HCT116 (cell line): ENCODE data around the gene TAAR5. TPM values are rescaled to one million over a fixed set of nuclear protein-coding genes. Genes with fewer than 3 reads are reported as not detected.

Experiments
- ATAC-seq: fragments of 200-7000 bp; cut with Tn5 transposase; 2 replicates; pipeline ENCODE4 v1.9.1; 2020; ENCODE audit warnings: mild to moderate bottlenecking, moderate library complexity
- BruUV-seq: library from RNA; stranded (reverse); fragments of 400-500 nt; replicated peaks from 2 replicates; lab custom pipeline; 2021; lab: Mats Ljungman, UMichigan
- CTCF ChIA-PET: fragments of 300-600 bp; sonication (Branson Sonifier 250); formaldehyde crosslinking; loops from one replicate; lab custom pipeline; 2021; ENCODE audit warnings: antibody characterized with exemption; lab: Charles Lee
- POLR2A ChIA-PET: fragments of 300-600, 350-600 bp; sonication (Branson Sonifier 250); formaldehyde crosslinking; loops from one replicate; lab custom pipeline; 2021; ENCODE audit warnings: antibody characterized with exemption; lab: Charles Lee
- RAD21 ChIA-PET, 2 experiments: fragments of 300-600 bp; sonication (Branson Sonifier 250); formaldehyde crosslinking; loops; one replicate each; lab custom pipeline; 2023; ENCODE audit warnings: low total read pairs in 2 of 2; ENCODE audit not compliant: uncharacterized antibody in 2 of 2, unreplicated experiment in 2 of 2, low non-redundant PET in 1 of 2; lab: Charles Lee
- DNase-seq: peaks from one replicate; pipeline ENCODE4 v3.0.0-alpha.2; 2010; ENCODE audit warnings: low read depth, low spot score
- H2AFZ ChIP-seq: fragments of 200-600 bp; shearing (Covaris generic), sonication (generic); 2 replicates; pipeline ENCODE4 v1.6.1; 2017; ENCODE audit warnings: low read depth, mixed run types, mixed read lengths, antibody characterized with exemption, low read length; ENCODE audit not compliant: poor library complexity, severe bottlenecking
- H3K27ac ChIP-seq: 2 replicates; pipeline ENCODE4 v1.5.1; 2012; ENCODE audit warnings: low read depth, low read length
- H3K27me3 ChIP-seq: fragments of 200-600 bp; sonication (generic); 2 replicates; pipeline ENCODE4 v1.6.1; 2016; ENCODE audit warnings: mixed run types, low read length, mixed read lengths; ENCODE audit not compliant: insufficient read depth
- H3K36me3 ChIP-seq, 2 experiments: fragments of 200-500 bp in 1 of 2; fragments of 200-600 bp in 1 of 2; sonication (Bioruptor generic) in 1 of 2; sonication (generic) in 1 of 2; 2 replicates each; pipeline versions ENCODE4 v1.5.1 to v1.6.1; 2014 to 2016; ENCODE audit warnings: low read length in 2 of 2, inconsistent platforms in 1 of 2, mixed read lengths in 1 of 2, mixed run types in 1 of 2; ENCODE audit not compliant: insufficient read depth in 2 of 2, control insufficient read depth in 1 of 2
- H3K4me1 ChIP-seq, 2 experiments: fragments of 200-600 bp in 1 of 2; sonication (generic) in 1 of 2; 2 replicates each; pipeline versions ENCODE4 v1.5.1 to v1.6.1; 2012 to 2017; ENCODE audit warnings: low read length in 2 of 2, inconsistent platforms in 1 of 2, mild to moderate bottlenecking in 1 of 2, mixed read lengths in 1 of 2, mixed run types in 1 of 2, moderate library complexity in 1 of 2; ENCODE audit not compliant: insufficient read depth in 2 of 2, control insufficient read depth in 1 of 2
- H3K4me2 ChIP-seq: fragments of 200-600 bp; sonication (generic); 2 replicates; pipeline ENCODE4 v1.6.1; 2017; ENCODE audit warnings: mixed run types, low read length, mixed read lengths
- H3K4me3 ChIP-seq, 2 experiments: fragments of 200-600 bp in 1 of 2; sonication (generic) in 1 of 2; replicated peaks in 1 of 2; 2 replicates each; pipeline ENCODE4 v1.5.1; 2011 to 2016; ENCODE audit warnings: low read length in 2 of 2, control low read depth in 1 of 2, low read depth in 1 of 2, mild to moderate bottlenecking in 1 of 2, mixed read lengths in 1 of 2, mixed run types in 1 of 2
- H3K79me2 ChIP-seq: fragments of 200-600 bp; sonication (generic); 2 replicates; pipeline ENCODE4 v1.6.1; 2017; ENCODE audit warnings: mild to moderate bottlenecking, mixed run types, low read length, moderate library complexity, mixed read lengths; ENCODE audit not compliant: insufficient read depth
- H3K9ac ChIP-seq: fragments of 200-600 bp; sonication (generic); 2 replicates; pipeline ENCODE4 v1.6.1; 2016; ENCODE audit warnings: low read length, mixed read lengths
- H3K9me2 ChIP-seq: fragments of 200-600 bp; sonication (generic), shearing (Covaris generic); 2 replicates; pipeline ENCODE4 v1.6.1; 2017; ENCODE audit warnings: mixed run types, mild to moderate bottlenecking, moderate library complexity; ENCODE audit not compliant: insufficient read depth
- H3K9me3 ChIP-seq, 2 experiments: fragments of 200-500 bp in 1 of 2; fragments of 200-600 bp in 1 of 2; sonication (Bioruptor generic) in 1 of 2; sonication (generic) in 1 of 2; 2 replicates each; pipeline ENCODE4 v1.6.1; 2014 to 2017; ENCODE audit warnings: low read length in 2 of 2, mixed read lengths in 2 of 2, inconsistent platforms in 1 of 2, low read depth in 1 of 2, mild to moderate bottlenecking in 1 of 2, mixed run types in 1 of 2, moderate library complexity in 1 of 2; ENCODE audit not compliant: control insufficient read depth in 1 of 2, insufficient read depth in 1 of 2
- H4K20me1 ChIP-seq: fragments of 200-600 bp; sonication (generic), shearing (Covaris generic); 2 replicates; pipeline ENCODE4 v1.6.1; 2017; ENCODE audit warnings: mixed run types, mild to moderate bottlenecking, moderate library complexity; ENCODE audit not compliant: insufficient read depth
- ATF3 ChIP-seq: IDR thresholded peaks from 2 replicates; pipeline ENCODE4 v1.6.1; 2012
- CEBPB ChIP-seq: IDR thresholded peaks from 2 replicates; pipeline ENCODE4 v1.6.1; 2012; ENCODE audit warnings: low read depth
- EZH2 ChIP-seq: fragments of 200-600 bp; sonication (generic); IDR thresholded peaks from 2 replicates; pipeline ENCODE4 v1.6.1; 2017; ENCODE audit warnings: antibody characterized with exemption, mixed run types
- FOSL1 ChIP-seq: IDR thresholded peaks from 2 replicates; pipeline ENCODE4 v1.6.1; 2012; ENCODE audit warnings: low read depth
- MAX ChIP-seq: IDR thresholded peaks from 2 replicates; pipeline ENCODE4 v1.6.1; 2012
- POLR2AphosphoS5 ChIP-seq: IDR thresholded peaks from 2 replicates; pipeline ENCODE4 v1.6.1; 2011; ENCODE audit warnings: mild to moderate bottlenecking, low read depth, low read length, moderate library complexity
- RAD21 ChIP-seq: IDR thresholded peaks from 2 replicates; pipeline ENCODE4 v1.6.1; 2012; ENCODE audit warnings: low read depth, mild to moderate bottlenecking
- REST ChIP-seq: IDR thresholded peaks from 2 replicates; pipeline ENCODE4 v1.6.1; 2012; ENCODE audit warnings: low read depth
- SIN3A ChIP-seq: IDR thresholded peaks from 2 replicates; pipeline ENCODE4 v1.6.1; 2012; ENCODE audit warnings: low read depth
- SP1 ChIP-seq: IDR thresholded peaks from 2 replicates; pipeline ENCODE4 v1.6.1; 2012; ENCODE audit warnings: low read depth
- SRF ChIP-seq: IDR thresholded peaks from 2 replicates; pipeline ENCODE4 v1.6.1; 2012; ENCODE audit warnings: low read depth
- TCF7L2 ChIP-seq: IDR thresholded peaks from 2 replicates; pipeline ENCODE4 v1.7.0; 2011; ENCODE audit warnings: borderline replicate concordance, inconsistent platforms; ENCODE audit not compliant: insufficient read depth, insufficient read length; ENCODE audit errors: extremely low read depth
- YY1 ChIP-seq: IDR thresholded peaks from 2 replicates; pipeline ENCODE4 v1.6.1; 2011; ENCODE audit warnings: low read length, low read depth, moderate library complexity, mild to moderate bottlenecking; ENCODE audit not compliant: insufficient replicate concordance; ENCODE audit errors: extremely low read depth
- ZBTB33 ChIP-seq: IDR thresholded peaks from 2 replicates; pipeline ENCODE4 v1.6.1; 2011; ENCODE audit warnings: mild to moderate bottlenecking, low read length, moderate library complexity; ENCODE audit not compliant: insufficient replicate concordance; ENCODE audit errors: extremely low read depth
- ZFX ChIP-seq: fragments of 450-650 bp; IDR thresholded peaks from 2 replicates; pipeline ENCODE4 v1.6.1; 2017
- ZNF274 ChIP-seq: fragments of 200-500 bp; sonication (Bioruptor generic); IDR thresholded peaks from 2 replicates; pipeline ENCODE4 v1.6.1; 2014; ENCODE audit warnings: mild to moderate bottlenecking, low read depth, low read length, inconsistent platforms
- intact Hi-C: fragments of 100-400 bp; cut with micrococcal nuclease; formaldehyde crosslinking; loops from 2 replicates; pipeline ENCODE4 v1.10.0; 2022
- total RNA-seq: library from RNA; stranded (reverse); gene quantifications from one replicate; pipeline ENCODE4 v1.2.1, GENCODE V29; 2021; ENCODE audit not compliant: unreplicated experiment

The TAAR5 gene
- total RNA-seq, 1 experiment from 2014 or later = not detected

- TF ChIP-seq SRF (no peak), YY1 (no peak), MAX (no peak), FOSL1 (no peak), CEBPB (no peak), SIN3A (no peak), TCF7L2 (no peak), POLR2AphosphoS5 (no peak), ZNF274 (no peak), SP1 (no peak), ZFX (no peak), ATF3 (no peak), ZBTB33 (no peak), EZH2 (no peak), REST (no peak), RAD21 (no peak)
- TF ChIP-seq, all 23 proteins: peak for 0
- ATAC-seq = no peak
- Histone ChIP-seq H3K27me3 (no peaks in the 10 kb centered on the region), H3K9me2 (no peaks in the 10 kb centered on the region), H3K27ac (no peak overlapping the region), H3K4me2 (no peak overlapping the region), H2AFZ (no peak overlapping the region), H3K36me3 (no peaks in the 10 kb centered on the region), H3K4me1 (no peaks in the 10 kb centered on the region), H3K4me3 (no peak overlapping the region), H4K20me1 (no peaks in the 10 kb centered on the region), H3K9me3 (no peaks in the 10 kb centered on the region), H3K79me2 (no peaks in the 10 kb centered on the region), H3K9ac (no peak overlapping the region)
- BruUV-seq = no TSS peak
- ChIA-PET POLR2A (no interaction called here), RAD21 (no interaction called here), CTCF (interaction anchor here (0.9 kb wide), 1 partner anchor 9 kb away, joined by 3 read pairs; no protein-coding TSS in a partner anchor)
- intact Hi-C loops = no loop called here
- no peak for DNase-seq
These were observed 18.1 kb upstream of the TAAR5 start for GRCh38 chr6:132607544-132608233.
